Measurements from ENCODE around the gene DIP2A. TPM values are rescaled to one million over a fixed set of nuclear protein-coding genes. Genes with fewer than 3 reads are reported as not detected.

Gene DIP2A
- total and polyA plus RNA-seq, 3 donors from 2014 or later: 42.5 to 104 (median 94.3) TPM

DNA sequence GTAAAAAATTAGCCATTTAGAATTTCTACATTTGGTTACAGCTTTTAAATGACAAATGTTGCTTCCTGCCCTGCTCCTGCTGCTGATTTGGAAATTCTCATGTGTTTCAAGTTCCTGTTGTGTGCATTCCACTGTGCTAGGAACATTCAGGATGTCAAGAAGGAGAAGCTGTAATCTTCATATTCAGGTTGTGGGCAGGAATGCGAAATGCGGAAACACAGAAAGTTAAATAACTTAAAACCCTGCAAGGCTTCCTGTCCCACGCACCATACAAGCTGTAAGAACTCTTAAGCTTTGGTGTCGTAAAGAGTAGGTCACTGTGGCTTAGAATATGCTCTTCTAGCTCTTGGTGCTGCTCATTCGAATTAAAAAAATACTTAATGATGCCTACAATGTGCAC, 93.6 kb downstream of the DIP2A start:
- DNase-seq: no peak
- 87 to 92% methylated on average over 5 of the region's 5 CpGs for WGBS, 2 donors

GRCh38 chr21:46552865-46553379, 94.2 kb downstream of the DIP2A start:
- DNase-seq: no peak
- WGBS, 2 donors: 99 to 100% methylated on average over 3 to 5 of the region's 5 CpGs
- TF ChIP-seq, protein P1, sequence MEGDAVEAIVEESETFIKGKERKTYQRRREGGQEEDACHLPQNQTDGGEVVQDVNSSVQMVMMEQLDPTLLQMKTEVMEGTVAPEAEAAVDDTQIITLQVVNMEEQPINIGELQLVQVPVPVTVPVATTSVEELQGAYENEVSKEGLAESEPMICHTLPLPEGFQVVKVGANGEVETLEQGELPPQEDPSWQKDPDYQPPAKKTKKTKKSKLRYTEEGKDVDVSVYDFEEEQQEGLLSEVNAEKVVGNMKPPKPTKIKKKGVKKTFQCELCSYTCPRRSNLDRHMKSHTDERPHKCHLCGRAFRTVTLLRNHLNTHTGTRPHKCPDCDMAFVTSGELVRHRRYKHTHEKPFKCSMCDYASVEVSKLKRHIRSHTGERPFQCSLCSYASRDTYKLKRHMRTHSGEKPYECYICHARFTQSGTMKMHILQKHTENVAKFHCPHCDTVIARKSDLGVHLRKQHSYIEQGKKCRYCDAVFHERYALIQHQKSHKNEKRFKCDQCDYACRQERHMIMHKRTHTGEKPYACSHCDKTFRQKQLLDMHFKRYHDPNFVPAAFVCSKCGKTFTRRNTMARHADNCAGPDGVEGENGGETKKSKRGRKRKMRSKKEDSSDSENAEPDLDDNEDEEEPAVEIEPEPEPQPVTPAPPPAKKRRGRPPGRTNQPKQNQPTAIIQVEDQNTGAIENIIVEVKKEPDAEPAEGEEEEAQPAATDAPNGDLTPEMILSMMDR (IDR thresholded peaks at IDR 0.05): no peak
- TF ChIP-seq POLR2A (IDR thresholded peaks at IDR 0.05): no peak
- no peaks in the 10 kb centered on the region for H3K9me3 ChIP-seq
- H3K27me3 ChIP-seq: no peaks in the 10 kb centered on the region
- intact Hi-C loops (cut with DNase I; ENCODE audit: low total_unique reads): no loop called here
- H3K36me3 ChIP-seq (ENCODE audit: low read depth, missing control alignments): no peaks in the 10 kb centered on the region
- H3K27ac ChIP-seq: no peak overlapping the region
- no peaks in the 10 kb centered on the region for H3K4me1 ChIP-seq
- no peak overlapping the region for H3K4me3 ChIP-seq

More for the DNA sequence above, 93.6 kb downstream of the DIP2A start:
- H3K36me3 ChIP-seq (ENCODE audit: low read depth, missing control alignments): no peaks in the 10 kb centered on the region
- no peaks in the 10 kb centered on the region for H3K4me1 ChIP-seq
- no peak overlapping the region for H3K27ac ChIP-seq
- no peak overlapping the region for H3K4me3 ChIP-seq
- no peaks in the 10 kb centered on the region for H3K27me3 ChIP-seq
- no peak for TF ChIP-seq POLR2A (IDR thresholded peaks at IDR 0.05)
- TF ChIP-seq, protein P1 (IDR thresholded peaks at IDR 0.05): no peak
- intact Hi-C loops (cut with DNase I; ENCODE audit: low total_unique reads): no loop called here
- H3K9me3 ChIP-seq: no peaks in the 10 kb centered on the region

DNA sequence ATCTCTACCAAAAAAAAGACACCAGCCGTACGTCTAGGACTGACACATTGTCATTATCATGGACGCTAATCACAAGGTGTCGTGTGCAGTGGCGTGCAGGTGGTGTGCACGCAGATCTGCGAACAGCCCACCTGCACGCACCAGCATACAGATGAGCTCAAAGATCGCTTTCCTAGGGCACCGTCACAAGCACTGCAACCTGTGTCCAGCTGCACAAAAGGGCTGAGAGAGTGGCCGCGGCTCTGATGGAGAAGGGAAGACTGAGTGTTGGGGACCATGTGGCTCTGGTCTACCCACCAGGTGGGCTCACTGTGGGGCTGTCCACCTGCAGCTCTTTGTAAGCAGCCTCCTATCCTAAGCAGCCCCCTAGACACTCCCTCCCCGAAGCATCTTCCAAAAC, 95.3 kb downstream of the DIP2A start:
- no peak for TF ChIP-seq POLR2A (IDR thresholded peaks at IDR 0.05)
- TF ChIP-seq, protein P1 (IDR thresholded peaks at IDR 0.05): no peak
- H3K9me3 ChIP-seq: no peaks in the 10 kb centered on the region
- intact Hi-C loops (cut with DNase I; ENCODE audit: low total_unique reads): no loop called here
- H3K27me3 ChIP-seq: no peaks in the 10 kb centered on the region
- H3K36me3 ChIP-seq (ENCODE audit: low read depth, missing control alignments): no peaks in the 10 kb centered on the region
- H3K4me1 ChIP-seq: no peaks in the 10 kb centered on the region
- no peak overlapping the region for H3K4me3 ChIP-seq
- 96 to 100% methylated on average over 12 to 13 of the region's 13 CpGs for WGBS, 2 donors
- H3K27ac ChIP-seq: no peak overlapping the region
- DNase-seq: no peak

DNA sequence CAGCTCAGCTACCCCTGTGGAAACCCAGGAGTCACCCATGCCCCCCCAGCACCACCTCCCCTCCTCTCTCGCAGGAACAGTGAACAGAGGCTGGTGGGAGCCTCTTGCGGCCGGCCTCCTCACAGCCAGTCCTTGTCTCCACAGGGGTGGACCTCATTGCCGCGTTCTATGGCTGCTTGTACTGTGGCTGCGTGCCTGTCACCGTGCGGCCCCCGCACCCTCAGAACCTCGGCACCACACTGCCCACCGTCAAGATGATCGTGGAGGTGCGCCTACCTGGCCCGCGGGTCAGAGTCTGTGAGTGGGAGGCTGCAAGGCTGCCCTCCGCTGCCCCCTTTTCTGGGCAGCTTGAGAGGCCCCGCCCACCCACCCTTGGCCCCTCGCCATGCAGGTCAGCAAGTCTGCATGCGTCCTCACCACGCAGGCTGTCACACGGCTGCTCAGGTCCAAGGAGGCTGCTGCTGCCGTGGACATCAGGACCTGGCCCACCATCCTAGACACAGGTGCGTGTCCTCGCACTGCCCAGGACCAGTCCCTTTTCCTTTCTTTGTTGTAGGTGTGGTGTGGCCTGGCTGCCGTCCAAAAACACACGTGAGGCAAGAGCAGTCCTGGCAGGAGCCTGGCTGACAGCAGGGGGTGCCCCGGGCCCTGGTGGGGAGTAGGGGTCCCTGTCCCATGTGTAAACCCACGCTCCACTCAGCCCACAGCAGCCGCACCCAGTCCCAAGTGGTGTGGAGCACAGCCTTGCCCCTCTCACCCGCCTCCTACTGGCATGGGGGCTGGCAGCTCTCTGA, 95.9 kb downstream of the DIP2A start:
- WGBS, 2 donors: 85 to 88% methylated on average over 15 to 30 of the region's 30 CpGs
- no peak overlapping the region for H3K4me3 ChIP-seq
- H3K36me3 ChIP-seq (ENCODE audit: low read depth, missing control alignments): no peaks in the 10 kb centered on the region
- H3K9me3 ChIP-seq: no peaks in the 10 kb centered on the region
- no peak for DNase-seq
- TF ChIP-seq, protein P1 (IDR thresholded peaks at IDR 0.05): no peak
- TF ChIP-seq POLR2A (IDR thresholded peaks at IDR 0.05): no peak
- no peak overlapping the region for H3K27ac ChIP-seq
- no peaks in the 10 kb centered on the region for H3K27me3 ChIP-seq
- intact Hi-C loops (cut with DNase I; ENCODE audit: low total_unique reads): no loop called here
- peaks cover 6% of the 10 kb centered on the region for H3K4me1 ChIP-seq
